GM18867 (cell line): Measurements from ENCODE around the gene RBFOX1.

Experiments used
- ATAC-seq: cut with Tn5 transposase; IDR thresholded peaks from one replicate; pipeline ENCODE4 v1.9.1; 2021; ENCODE audit warnings: mild to moderate bottlenecking, moderate library complexity; ENCODE audit not compliant: unreplicated experiment

The RBFOX1 gene

GRCh38 chr16:7511549-7512260 lies 179.1 kb downstream of the RBFOX1 start:
- ATAC-seq, result no peak

DNA sequence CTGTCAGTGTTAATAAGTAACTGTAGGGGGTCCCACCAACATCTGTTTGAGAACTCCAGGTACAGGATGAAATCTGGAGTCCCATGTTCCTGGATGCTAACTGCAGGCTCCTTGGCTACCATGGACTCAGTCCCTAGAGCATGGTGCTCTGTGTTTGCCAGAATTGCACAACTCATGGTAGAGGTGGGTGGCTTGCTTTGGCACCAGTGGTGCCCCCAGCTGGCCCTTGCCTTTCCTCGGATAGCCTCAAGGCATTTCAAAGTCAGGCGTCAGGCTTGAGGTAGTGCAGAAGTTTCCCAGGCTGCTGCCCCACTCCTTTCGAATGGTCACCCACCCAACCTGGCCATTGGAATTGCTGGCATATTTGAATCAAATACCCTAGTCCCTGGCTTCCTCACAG lies 179.9 kb downstream of the RBFOX1 start:
- no peak for ATAC-seq

DNA sequence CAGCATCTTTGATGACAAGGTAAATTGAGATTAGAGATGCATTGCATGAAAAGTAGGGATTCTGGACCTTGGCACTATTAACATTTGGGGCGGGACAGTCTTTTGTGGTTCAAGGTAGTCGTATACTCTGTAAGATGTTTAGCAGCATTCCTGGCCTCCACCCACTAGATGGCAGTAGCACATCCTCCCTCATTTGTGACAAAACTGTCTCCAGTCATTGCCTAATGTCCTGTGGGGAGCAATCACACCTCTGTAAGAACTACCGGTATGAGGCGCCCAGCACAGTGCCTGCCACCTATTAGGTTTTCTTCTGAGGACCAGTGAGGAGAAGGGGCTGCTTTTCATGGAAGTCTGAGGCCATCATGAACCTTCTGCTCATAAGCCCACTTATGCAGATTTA lies 180.8 kb downstream of the RBFOX1 start:
- no peak for ATAC-seq

GRCh38 chr16:7515543-7515942 lies 182.9 kb downstream of the RBFOX1 start:
- ATAC-seq, result no peak

DNA sequence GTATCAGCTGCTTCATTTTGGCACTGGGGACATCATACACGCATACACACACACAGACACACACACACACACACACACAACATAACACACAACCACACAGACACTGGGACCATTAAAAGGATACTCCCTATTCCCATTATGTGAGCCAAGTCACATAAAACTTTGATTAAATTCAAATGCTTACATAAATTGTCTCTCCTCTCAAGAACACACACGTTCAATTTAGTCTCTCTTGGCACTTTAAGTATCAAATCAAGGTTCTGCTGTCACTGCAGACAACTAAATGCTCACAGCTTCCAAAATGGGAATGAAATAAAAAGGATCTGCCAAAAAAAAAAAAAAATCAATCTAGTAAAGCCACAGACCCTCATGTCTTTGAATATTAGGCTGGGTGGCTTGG lies 184.9 kb downstream of the RBFOX1 start:
- ATAC-seq, result no peak

GRCh38 chr16:7518158-7518557 lies 185.5 kb downstream of the RBFOX1 start:
- ATAC-seq, result no peak

DNA sequence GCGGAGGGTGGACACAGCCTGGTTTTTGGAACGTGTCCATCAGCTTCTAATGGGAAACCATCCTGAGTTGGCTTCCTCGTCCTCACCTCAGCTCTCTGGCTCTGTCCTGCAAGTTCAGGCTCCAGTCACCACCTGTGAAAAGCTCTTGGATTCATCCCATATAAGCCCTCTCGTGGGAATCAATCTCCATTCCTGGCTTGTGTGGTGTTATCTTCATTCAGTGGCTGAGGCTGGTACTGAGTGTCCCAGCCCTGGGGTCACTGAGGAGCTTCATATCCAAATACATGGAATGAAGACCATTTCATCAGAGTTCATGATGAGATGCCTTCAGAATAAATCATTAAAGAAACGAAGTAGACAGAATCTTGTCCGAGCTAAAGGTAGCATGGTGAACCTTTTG lies 189.2 kb downstream of the RBFOX1 start:
- no peak for ATAC-seq

GRCh38 chr16:7524419-7524818 lies 191.8 kb downstream of the RBFOX1 start:
- ATAC-seq, result no peak

DNA sequence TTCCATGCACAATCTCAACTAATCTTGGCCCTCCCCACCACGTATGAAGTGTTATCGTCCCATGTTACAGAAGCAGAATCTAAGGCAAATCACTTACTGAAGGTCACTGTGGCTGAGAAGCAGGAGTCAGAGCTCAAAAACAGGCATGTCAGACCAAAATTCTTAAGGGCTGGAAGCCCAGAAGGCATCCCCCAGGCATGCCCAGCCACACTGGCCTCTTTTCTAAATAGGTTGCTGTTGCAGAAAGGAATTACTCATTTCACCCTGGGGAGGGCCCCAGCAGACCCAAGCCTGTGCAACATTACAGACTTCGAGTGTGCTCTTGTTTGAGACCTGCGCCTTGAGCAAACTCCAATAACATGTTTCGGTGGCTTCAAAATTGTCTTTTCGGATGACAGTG lies 194.1 kb downstream of the RBFOX1 start:
- ATAC-seq, result no peak

DNA sequence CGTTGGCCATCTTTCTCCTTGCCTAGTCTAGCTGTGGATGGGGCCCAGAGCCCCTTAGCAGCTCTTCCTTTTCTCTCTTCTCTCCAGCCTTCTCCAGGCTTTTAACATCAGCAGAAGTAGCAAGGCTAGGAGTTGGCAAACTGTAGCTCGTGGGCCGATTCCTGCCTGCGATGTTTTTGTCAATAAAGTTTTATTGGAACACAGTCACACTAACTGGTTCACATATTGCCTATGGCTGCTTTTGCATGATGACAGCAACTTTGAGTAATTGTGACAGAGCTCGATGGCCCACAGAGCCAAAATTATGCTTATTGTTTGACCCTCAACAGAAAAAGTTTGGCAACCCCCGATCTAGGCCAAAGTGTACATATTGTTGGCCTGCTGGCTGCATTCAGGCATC lies 199.9 kb downstream of the RBFOX1 start:
- no peak for ATAC-seq

DNA sequence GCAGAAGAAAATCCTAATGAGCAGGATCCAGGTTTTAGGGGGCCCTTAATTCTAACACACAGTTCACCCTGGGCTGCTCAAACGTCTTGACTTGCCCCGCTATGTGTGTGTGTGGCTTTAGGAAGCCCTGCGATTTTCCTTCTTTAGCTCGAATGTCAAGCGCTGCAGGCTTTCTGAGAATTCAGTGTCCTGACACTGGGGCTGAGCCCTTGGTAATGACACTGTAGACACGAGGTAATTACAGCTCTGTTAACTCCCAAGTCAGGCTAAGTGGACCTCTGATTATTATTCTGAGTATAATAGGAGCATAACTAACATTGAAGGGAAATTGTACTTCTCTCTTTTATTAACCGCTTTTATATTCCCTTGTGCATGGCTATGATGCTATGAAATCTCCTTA lies 202.1 kb downstream of the RBFOX1 start:
- no peak for ATAC-seq

- ATAC-seq, result no peak
Measured at GRCh38 chr16:7541026-7541425, 208.4 kb downstream of the RBFOX1 start.

DNA sequence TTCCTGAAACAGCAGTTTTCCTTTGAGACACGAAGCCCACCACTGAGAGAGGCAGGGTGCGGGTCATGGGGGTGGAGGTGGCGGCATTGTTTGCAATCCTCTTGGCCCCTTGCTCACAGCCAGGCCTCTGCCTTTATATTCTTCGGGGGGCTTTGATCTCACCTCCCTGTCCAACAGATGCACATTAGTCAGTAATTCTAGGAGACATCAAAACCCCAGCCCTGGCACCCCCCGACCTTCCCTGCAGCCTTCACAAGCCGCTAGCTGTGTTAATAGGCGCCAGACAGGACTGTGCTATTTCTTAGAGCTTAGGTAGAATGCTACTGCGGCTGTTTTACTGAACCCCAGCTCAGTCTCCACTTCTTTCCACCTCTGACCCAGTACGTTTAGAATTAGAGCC lies 212.6 kb downstream of the RBFOX1 start:
- no peak for ATAC-seq

DNA sequence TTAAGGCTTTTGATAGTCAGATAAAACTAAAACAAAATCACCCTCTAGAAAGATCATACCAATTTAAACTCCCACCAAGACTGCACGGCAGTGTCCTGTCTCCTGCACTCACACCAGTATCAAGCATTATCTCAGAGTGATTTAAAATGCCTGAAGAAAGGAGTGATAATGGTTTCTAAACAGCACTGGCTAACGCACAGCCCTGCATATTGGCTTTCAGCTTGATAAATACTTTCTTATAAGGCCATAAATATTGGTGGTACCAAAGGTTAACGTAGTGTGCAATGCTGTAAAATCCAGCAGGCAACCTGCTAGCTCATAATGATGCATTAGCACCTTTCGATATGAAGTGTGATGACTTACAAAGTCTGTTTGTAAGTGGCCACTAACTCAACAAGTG lies 214.3 kb downstream of the RBFOX1 start:
- no peak for ATAC-seq

DNA sequence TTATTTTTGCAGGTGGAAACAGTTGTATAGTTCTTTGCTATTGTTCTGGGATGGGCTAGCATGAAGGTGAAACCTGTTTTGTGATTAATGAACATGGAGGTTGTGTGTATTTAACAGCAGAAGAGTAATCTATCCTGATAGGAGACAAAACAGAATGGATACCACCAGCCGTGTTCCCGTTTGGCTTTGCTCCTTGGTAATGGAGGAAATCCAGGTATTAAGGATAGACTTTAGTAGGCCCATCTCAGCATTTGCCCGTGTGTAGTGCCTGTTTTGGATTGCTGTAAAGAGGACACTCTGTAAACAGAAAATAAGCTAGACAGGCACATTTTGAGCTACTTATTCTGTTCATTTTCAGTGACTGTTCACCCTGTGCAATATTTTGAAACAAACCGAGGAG lies 215.1 kb downstream of the RBFOX1 start:
- no peak for ATAC-seq

DNA sequence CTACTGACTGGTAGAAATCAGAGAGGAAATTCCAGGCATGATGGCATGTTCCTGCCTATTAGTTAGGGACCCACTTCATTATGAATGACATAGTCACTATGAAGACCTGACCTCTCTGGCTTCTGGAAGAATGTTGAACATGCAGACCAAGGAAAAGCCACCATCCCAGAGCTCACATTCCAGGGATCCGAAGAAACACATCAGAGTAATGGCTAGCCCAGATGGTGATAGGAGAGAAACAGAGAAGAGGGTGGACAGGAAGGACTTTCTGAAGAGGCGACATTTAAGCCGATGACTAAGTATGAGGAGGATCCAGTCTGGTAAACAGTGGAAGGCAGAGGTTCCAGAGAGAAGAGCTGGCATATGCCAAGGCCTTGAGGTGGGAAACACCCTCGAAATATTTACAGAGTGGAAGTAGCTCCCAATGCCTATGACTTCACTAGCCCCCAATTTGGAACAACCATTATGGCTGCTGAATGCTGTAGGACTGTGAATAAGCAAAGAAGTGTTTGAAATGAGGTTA lies 216.2 kb downstream of the RBFOX1 start:
- no peak for ATAC-seq

GRCh38 chr16:7550096-7550495 lies 217.5 kb downstream of the RBFOX1 start:
- ATAC-seq, result no peak

GRCh38 chr16:7555459-7555858 lies 222.8 kb downstream of the RBFOX1 start:
- no peak for ATAC-seq

DNA sequence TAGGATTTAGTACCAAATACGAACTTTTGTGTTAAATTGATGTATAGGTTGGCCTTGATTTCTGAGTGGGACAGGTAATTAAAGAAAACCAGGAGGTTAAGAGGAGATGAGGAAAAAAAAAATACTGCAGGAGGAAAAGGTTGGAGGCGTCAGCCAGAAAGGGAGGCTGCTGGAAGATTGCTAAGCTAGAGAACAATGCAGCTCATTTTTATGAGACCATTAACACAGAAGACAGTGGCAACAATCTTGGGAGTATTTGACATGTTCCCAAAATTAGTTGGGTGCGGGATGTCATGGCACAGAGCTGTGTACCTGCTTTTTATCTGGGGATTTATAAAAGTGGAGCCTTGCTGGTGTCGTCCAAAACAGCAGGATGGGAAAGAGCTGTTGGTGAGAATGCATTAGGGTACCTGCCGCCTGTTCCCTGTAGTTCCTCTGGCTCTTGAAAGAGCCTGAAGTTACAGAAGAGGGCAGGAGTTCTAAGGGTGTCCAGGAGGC lies 229.3 kb downstream of the RBFOX1 start:
- ATAC-seq, result no peak

DNA sequence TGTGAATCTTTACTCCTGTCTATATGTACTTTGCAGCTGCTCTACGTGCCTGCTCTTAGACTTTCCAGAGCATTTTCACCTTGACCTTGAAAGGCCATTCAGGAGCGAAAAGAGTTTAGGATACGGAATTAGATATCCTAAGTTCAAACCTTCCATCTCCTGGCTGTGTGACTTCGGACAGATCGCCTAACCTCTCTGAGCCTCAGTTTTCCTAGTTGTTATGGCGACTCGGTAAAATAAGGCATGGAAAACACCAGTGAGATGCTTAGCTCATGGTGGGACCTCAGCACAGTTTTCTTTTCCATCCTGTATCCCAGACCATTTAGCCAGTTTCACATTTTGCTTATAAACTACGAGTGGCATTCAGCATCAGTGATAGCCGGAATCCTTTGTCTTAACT lies 233.7 kb downstream of the RBFOX1 start:
- no peak for ATAC-seq

GRCh38 chr16:7571366-7571765 lies 238.7 kb downstream of the RBFOX1 start:
- ATAC-seq, result no peak

GRCh38 chr16:7577588-7577987 lies 244.9 kb downstream of the RBFOX1 start:
- ATAC-seq, result no peak

- no peak for ATAC-seq
Measured at GRCh38 chr16:7579454-7579853, 246.8 kb downstream of the RBFOX1 start.
